Muscle of arm (tissue), 12 donors: Measurements from ENCODE around the gene ZNF536. TPM values are rescaled to one million over a fixed set of nuclear protein-coding genes. Genes with fewer than 3 reads are reported as not detected.

Source experiments
- DNase-seq: peaks from one replicate; pipeline ENCODE4 v3.0.0-alpha.2; 2013
- polyA plus RNA-seq, 12 donors: library from polyadenylated mRNA; unstranded; fragments of 120-200 nt; gene quantifications; one replicate each; pipeline ENCODE4 v1.2.1, GENCODE V29; 2013; ENCODE audit not compliant: insufficient read length in 12 of 12

The ZNF536 gene
- polyA plus RNA-seq, 12 donors, result 2.1 to 9.3 (median 2.9) TPM; not detected in 1

- DNase-seq, result no peak
Measured at GRCh38 chr19:30557927-30558557, 185.9 kb downstream of the ZNF536 start.

DNA sequence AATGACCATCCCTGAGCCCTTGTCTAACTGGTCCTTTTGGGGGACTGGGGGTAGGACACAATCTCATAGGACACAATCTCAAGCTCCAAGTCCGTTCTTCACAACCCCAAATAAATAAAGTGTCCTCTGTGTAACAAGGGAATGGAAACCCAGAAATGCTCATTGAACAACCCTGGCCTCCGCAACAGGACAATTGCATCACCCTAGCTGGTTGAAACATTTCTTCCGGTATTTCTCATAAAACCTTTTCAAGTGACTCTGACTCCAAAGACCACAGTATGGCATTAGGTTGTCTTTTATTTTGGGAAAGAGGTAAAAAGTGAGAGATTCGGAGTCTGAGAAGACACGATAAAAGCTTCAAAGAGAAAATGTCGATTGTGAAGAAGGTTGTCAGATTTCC lies 186.6 kb downstream of the ZNF536 start:
- no peak for DNase-seq

DNA sequence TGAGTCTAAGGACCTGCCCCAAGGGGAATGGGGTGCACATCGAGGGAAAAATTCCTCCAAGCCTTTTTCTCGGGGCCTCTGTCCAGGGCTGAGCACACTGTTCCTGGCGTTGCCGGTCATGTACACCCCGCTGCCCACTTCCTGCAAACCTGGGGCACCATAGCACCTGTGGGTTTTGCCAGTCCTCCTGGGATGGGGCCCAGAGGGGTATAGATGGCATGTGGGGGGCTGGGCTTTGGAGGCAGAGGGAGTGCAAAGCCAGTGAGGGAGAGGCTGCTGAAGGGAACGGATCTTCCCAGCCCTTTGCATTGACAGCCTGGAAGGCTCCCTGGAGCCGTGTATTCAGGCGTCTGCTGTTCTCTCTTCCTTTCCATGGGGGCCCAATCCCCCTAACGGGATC lies 187.3 kb downstream of the ZNF536 start:
- no peak for DNase-seq

DNA sequence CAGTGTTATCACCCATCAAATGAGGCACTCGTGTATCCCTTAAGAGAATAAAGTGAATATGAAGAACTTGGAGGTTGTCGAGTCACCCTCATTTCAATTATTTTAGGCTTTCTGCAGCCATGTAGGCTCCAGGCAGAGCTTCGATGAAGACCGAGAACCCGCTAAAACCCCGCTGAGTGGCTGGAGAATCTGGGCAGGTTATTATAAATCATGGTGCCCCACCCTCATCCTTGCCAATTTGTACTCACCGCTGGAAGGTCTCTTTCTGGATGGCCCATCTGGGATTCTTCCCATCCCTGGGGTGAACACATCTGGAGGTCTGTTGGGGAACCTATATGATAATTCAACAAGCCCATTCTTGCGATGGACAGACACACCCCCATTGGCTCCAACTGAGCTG lies 190.8 kb downstream of the ZNF536 start:
- no peak for DNase-seq

GRCh38 chr19:30563691-30564090 lies 191.5 kb downstream of the ZNF536 start:
- no peak for DNase-seq

DNA sequence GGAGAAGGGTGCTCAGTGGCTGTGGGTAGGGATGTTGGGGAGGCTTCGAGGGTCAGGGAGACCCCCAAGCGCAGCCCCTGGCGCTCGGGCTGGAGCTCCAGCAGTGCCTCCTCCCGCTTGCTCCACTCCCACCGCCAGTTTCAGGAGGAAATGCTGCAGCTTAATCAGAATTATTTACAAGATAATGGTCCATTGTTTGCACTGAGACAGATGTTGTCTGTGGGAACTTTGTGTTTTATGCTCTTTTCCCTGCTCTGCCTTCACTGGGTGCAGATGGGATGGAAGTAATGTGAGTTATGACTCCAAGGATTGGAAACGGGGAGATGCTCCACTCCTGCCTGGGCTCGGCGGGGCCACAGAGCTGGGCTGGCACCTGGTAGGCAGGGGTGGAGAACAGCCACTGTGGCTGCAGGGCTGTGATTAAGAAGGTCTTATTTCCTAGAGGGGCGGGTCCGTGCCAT lies 192.4 kb downstream of the ZNF536 start:
- no peak for DNase-seq

GRCh38 chr19:30565636-30566035 lies 193.5 kb downstream of the ZNF536 start:
- DNase-seq, result no peak

- DNase-seq, result no peak
Measured at GRCh38 chr19:30566681-30567420, 194.7 kb downstream of the ZNF536 start.

GRCh38 chr19:30567536-30568232 lies 195.5 kb downstream of the ZNF536 start:
- no peak for DNase-seq

DNA sequence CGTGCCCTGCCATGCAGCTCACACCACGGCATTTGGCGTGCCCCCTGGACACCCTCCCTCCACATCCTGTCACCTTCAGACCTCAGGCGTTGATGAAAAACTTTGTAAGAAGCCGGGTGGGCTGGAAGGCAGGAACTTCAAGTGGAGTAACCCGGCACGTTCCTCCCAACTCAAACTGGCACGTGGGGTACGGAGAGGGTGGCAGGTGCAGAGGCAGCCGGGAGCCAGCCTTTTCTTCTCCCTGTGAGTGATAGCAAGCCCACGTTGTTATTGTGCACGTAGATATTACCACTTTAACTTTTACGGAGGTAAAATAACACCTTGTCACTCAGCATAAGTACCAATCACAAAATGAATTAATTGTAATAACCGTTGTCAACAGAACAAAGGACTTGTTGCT lies 198.0 kb downstream of the ZNF536 start:
- DNase-seq, result no peak

DNA sequence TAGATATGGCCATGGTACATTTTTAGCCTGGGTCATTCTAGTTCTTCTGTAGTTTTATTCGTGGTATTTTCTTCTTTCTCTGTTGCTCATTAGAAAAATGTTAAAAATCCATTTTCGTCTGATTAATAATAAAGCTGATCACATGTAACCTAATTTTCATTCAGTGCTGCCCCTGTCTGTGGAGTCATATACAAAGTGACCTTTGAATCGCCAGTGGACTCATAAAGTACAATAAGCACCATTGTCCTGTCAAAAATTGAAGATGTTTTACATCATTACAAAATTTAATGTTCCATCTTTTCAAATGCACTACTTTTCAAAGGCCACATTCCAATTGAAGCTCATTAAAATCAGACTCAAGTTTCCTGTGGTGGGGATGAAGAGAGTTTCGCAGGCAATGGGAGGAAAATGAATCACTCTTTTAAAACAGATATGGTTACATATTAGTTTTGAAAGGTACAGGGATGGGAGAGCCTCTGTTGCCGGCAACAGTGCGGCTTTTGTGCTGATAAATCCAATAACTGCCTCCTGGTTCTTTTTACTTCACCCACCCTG lies 205.4 kb downstream of the ZNF536 start:
- no peak for DNase-seq

DNA sequence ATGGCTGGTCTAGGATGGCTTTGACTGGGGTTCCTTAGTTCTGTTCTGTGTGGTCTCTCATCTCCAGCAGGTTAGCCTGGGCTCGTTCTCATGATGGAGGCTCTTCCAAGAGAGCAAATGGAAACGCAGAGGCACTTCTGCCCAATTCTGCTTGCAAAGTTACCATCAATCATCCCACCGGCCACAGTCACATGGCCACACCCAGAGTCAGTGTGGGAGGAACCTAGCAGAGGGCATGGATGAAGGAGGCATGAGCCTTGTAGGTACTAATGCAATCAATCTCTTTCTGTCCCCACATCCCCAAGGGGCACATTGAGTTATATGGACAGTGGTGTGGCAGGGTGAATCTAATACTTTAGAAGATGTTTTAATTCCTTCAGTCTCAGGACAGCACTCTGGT lies 207.2 kb downstream of the ZNF536 start:
- no peak for DNase-seq

- DNase-seq, result no peak
Measured at GRCh38 chr19:30580673-30581072, 208.5 kb downstream of the ZNF536 start.

- no peak for DNase-seq
Measured at GRCh38 chr19:30584090-30584489, 211.9 kb downstream of the ZNF536 start.

DNA sequence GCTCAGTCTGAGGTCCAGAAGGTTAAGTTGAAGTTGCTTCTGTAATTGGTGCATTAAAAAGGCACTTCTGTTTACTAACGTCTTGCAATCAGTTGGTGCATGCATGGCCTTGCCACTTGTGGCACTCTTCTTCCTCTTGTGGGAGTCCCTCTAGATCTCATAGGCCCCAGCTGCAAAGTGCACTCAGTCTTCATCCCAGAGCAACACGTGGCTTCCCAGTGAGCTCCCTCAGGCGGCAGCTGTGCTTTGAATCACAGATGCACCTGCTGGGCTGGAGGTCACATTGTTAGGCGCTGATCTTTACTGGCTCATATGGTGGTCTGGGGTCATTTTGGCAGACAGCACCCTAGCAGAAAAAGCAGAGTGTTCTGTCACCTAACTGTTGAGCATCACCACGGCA lies 215.7 kb downstream of the ZNF536 start:
- DNase-seq, result no peak

DNA sequence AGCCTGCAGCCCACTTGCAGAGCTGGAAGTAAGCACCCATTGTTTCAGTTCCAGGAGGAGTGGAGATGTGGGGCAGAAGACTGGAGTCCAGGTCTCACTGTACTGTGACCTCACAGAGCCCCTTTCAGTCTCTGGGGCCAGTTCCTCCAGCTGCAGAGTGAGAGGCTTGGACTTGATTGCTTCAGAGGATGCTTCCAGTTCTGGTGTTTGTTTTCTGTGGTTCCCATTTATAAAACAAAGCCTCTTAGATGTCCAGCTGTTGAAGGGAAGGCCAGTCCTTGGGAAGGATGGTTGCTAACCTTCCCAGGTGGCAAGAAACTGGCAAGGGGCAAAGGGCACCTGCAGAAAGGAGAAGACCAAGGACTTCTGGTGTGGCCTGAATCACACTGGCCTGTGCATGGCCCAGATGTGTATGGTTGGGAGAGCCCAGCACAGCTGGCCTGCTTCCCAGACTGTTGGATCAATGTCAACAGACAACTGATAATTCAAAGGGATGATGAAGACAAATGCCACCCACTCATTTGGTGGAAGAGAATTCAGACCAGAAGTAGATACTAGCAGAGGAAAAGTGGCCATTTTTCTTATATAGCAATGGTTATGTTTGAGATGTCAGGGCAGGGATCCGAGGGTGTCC lies 218.5 kb downstream of the ZNF536 start:
- DNase-seq, result peak; percentile 29

- DNase-seq, result no peak
Measured at GRCh38 chr19:30593356-30593755, 221.2 kb downstream of the ZNF536 start.

- DNase-seq, result no peak
Measured at GRCh38 chr19:30593975-30594745, 222.0 kb downstream of the ZNF536 start.

DNA sequence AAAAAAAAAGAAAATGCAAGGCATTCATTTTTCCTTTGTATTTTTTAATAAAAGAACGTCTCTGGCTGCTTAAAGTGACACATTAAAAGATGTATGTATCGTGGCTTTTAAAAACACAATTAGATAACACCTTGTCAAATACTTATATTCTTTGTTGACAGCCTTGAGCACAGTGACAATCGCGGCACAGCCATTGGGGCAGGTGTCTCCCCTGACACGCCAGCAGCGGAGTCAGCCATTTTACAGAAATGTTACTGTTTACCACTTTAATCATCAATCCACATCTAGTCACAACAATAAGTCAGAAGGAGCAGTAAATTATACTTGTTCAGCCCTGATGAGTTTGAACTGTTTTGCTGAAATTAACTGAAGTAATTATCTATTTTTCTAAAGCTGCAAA lies 224.1 kb downstream of the ZNF536 start:
- DNase-seq, result no peak

DNA sequence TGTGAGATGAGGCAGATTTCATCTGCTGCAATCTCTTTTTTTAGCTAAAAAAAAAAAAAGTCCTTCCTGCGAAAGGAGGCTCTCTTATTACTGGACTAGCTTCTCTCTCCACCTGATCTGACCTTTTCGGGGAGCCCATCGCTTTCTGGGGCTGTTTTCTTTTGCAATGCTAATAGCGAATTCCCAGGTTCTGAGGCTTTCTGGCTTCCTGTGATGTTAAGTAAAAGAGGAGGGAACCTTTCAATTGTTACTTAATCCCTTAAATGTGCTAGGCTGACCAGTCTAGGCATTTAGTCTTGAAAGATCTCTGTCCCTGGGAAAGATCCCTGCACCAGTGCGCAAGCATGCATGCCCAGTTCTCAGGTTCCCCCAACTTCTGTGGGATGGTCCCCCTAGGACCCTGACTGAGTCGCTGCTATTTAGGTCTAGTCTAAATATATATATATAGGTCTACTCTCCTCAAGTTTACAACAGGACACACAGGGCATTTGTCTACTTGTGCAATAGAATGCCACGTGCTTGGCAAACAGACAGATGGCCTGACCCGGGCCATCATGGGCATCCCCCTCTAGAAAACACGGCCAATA lies 224.7 kb downstream of the ZNF536 start:
- no peak for DNase-seq

DNA sequence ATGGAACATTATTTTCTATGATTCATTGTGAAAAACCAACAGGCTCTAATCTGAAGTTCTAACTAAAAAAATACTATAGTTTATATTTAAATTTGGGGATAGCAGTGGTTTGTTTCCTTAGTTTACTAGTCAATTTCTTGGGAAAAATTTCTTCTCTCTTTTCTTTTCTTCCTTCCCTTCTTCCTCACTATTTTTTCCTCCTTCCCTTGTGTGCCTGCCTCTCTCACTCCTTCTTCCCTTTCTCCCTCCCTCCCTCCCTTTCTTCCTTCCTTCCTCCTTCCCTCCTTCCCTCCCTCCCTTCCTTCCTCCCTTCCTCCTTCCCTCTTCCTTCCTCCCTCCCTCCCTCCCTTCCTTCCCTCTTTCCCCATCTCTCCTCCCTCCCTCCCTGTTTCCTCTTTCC lies 226.5 kb downstream of the ZNF536 start:
- DNase-seq, result no peak
